ENCODE measurements around the gene SH2D3A. TPM values are rescaled to one million over a fixed set of nuclear protein-coding genes. Genes with fewer than 3 reads are reported as not detected.

SH2D3A gene
- total RNA-seq, 1 experiment from 2014 or later = 0.95 TPM

GRCh38 chr19:6803036-6803404 is 35.8 kb upstream of the SH2D3A start:
- ChIA-PET POLR2A (ENCODE audit: low non-redundant PET) (no interaction called here), CTCF (interaction anchor here (0.7 kb wide), 1 partner anchor 61 kb away, joined by 3 read pairs; no protein-coding TSS in a partner anchor)
- Histone ChIP-seq H3K4me3 (ENCODE audit: low read depth, low read length, poor library complexity, severe bottlenecking) (no peak overlapping the region), H3K4me1 (ENCODE audit: insufficient read depth, low read length, poor library complexity, severe bottlenecking) (peaks cover 32% of the 10 kb centered on the region), H3K9me3 (ENCODE audit: low read depth, low read length, poor library complexity, severe bottlenecking) (no peaks in the 10 kb centered on the region), H3K27me3 (replicated peaks; ENCODE audit: insufficient read depth, low read depth, low read length, poor library complexity) (no peaks in the 10 kb centered on the region), H3K27ac (ENCODE audit: low read depth, low read length, poor library complexity, severe bottlenecking) (peak overlapping the region; percentile 94), H3K36me3 (ENCODE audit: insufficient read depth, low read length, poor library complexity, severe bottlenecking) (no peaks in the 10 kb centered on the region)
- DNase-seq (ENCODE audit: low spot score) = peak; percentile 21
- intact Hi-C loops (cut with micrococcal nuclease; ENCODE audit: unreplicated experiment) = loop anchor here (5.0 kb wide), 1 partner anchor 66 kb away; the partner anchor contains the start of genes GPR108 and TRIP10
- no TSS peak for BruUV-seq (replicated peaks)
- TF ChIP-seq CTCF (conservative IDR thresholded peaks at IDR 0.05; ENCODE audit: low read depth, low read length) = no peak
- no peak for TF ChIP-seq EZH2 (IDR thresholded peaks at IDR 0.05; ENCODE audit: borderline replicate concordance, low read depth, low read length, poor library complexity, severe bottlenecking)

GRCh38 chr19:6802336-6803035 is 35.3 kb upstream of the SH2D3A start:
- Histone ChIP-seq H3K27ac (ENCODE audit: low read depth, low read length, poor library complexity, severe bottlenecking) (peak overlapping the region; percentile 94), H3K27me3 (replicated peaks; ENCODE audit: insufficient read depth, low read depth, low read length, poor library complexity) (no peaks in the 10 kb centered on the region), H3K4me1 (ENCODE audit: insufficient read depth, low read length, poor library complexity, severe bottlenecking) (peaks cover 35% of the 10 kb centered on the region), H3K36me3 (ENCODE audit: insufficient read depth, low read length, poor library complexity, severe bottlenecking) (no peaks in the 10 kb centered on the region), H3K4me3 (ENCODE audit: low read depth, low read length, poor library complexity, severe bottlenecking) (no peak overlapping the region), H3K9me3 (ENCODE audit: low read depth, low read length, poor library complexity, severe bottlenecking) (no peaks in the 10 kb centered on the region)
- peak; percentile 72 for DNase-seq (ENCODE audit: low spot score)
- ChIA-PET CTCF (interaction anchor here (0.7 kb wide), 1 partner anchor 61 kb away, joined by 3 read pairs; no protein-coding TSS in a partner anchor), POLR2A (ENCODE audit: low non-redundant PET) (interaction anchor here (0.6 kb wide), 1 partner anchor 363 kb away, joined by 3 read pairs; no protein-coding TSS in a partner anchor)
- no peak for TF ChIP-seq EZH2 (IDR thresholded peaks at IDR 0.05; ENCODE audit: borderline replicate concordance, low read depth, low read length, poor library complexity, severe bottlenecking)
- 0 out of 2 replicates have a peak, but pooled peaks have one; percentile 25 for TF ChIP-seq CTCF (conservative IDR thresholded peaks at IDR 0.05; ENCODE audit: low read depth, low read length)
- intact Hi-C loops (cut with micrococcal nuclease; ENCODE audit: unreplicated experiment) = loop anchor here (5.0 kb wide), 1 partner anchor 65 kb away; the partner anchor contains the start of genes GPR108 and TRIP10
- BruUV-seq (replicated peaks) = no TSS peak

- intact Hi-C loops (cut with micrococcal nuclease; ENCODE audit: unreplicated experiment) = loop anchor here (5.0 kb wide), 1 partner anchor 64 kb away; the partner anchor contains the start of genes GPR108 and TRIP10
- Histone ChIP-seq H3K27ac (ENCODE audit: low read depth, low read length, poor library complexity, severe bottlenecking) (peak overlapping the region; percentile 100), H3K36me3 (ENCODE audit: insufficient read depth, low read length, poor library complexity, severe bottlenecking) (no peaks in the 10 kb centered on the region), H3K4me3 (ENCODE audit: low read depth, low read length, poor library complexity, severe bottlenecking) (peak overlapping the region; percentile 47), H3K4me1 (ENCODE audit: insufficient read depth, low read length, poor library complexity, severe bottlenecking) (peaks cover 39% of the 10 kb centered on the region), H3K27me3 (replicated peaks; ENCODE audit: insufficient read depth, low read depth, low read length, poor library complexity) (no peaks in the 10 kb centered on the region), H3K9me3 (ENCODE audit: low read depth, low read length, poor library complexity, severe bottlenecking) (no peaks in the 10 kb centered on the region)
- TF ChIP-seq EZH2 (IDR thresholded peaks at IDR 0.05; ENCODE audit: borderline replicate concordance, low read depth, low read length, poor library complexity, severe bottlenecking) (no peak), CTCF (conservative IDR thresholded peaks at IDR 0.05; ENCODE audit: low read depth, low read length) (no peak)
- ChIA-PET POLR2A (ENCODE audit: low non-redundant PET) (interaction anchor here (0.7 kb wide), 1 partner anchor 515 kb away, joined by 3 read pairs; no protein-coding TSS in a partner anchor), CTCF (no interaction called here)
- DNase-seq (ENCODE audit: low spot score) = peak; percentile 97
- TSS peak; percentile 46 for BruUV-seq (replicated peaks)
These were observed 34.4 kb upstream of the SH2D3A start for GRCh38 chr19:6801485-6802086.

Data from A673 (cell line).